Esophagus (tissue), 2 donors: ENCODE results near the gene MRPL51. TPM values are rescaled to one million over a fixed set of nuclear protein-coding genes. Genes with fewer than 3 reads are reported as not detected.
A peak's percentile ranks its signal among the peaks of the same experiment; 100 is the strongest.

Source experiments
- H3K27ac ChIP-seq, 2 donors: one replicate each; pipeline ENCODE4 v1.5.1; 2013; ENCODE audit warnings: low read depth in 2 of 2, mild to moderate bottlenecking in 2 of 2, inconsistent platforms in 1 of 2, low read length in 1 of 2, moderate library complexity in 1 of 2
- H3K27me3 ChIP-seq, 2 donors: one replicate each; pipeline ENCODE4 v1.6.1; 2013; ENCODE audit warnings: low read length in 2 of 2, control low read depth in 1 of 2, mild to moderate bottlenecking in 1 of 2; ENCODE audit not compliant: insufficient read depth in 2 of 2, control insufficient read depth in 1 of 2
- H3K36me3 ChIP-seq, 2 donors: one replicate each; pipeline ENCODE4 v1.6.1; 2013; ENCODE audit warnings: low read length in 1 of 2; ENCODE audit not compliant: control insufficient read depth in 2 of 2, insufficient read depth in 2 of 2
- H3K4me1 ChIP-seq, 2 donors: one replicate each; pipeline ENCODE4 v1.6.1; 2013; ENCODE audit warnings: low read length in 1 of 2; ENCODE audit not compliant: control insufficient read depth in 2 of 2, insufficient read depth in 2 of 2
- H3K4me3 ChIP-seq, 2 donors: one replicate each; pipeline ENCODE4 v1.5.1; 2013; ENCODE audit warnings: low read length in 2 of 2, mild to moderate bottlenecking in 2 of 2, low read depth in 1 of 2, moderate library complexity in 1 of 2
- H3K9me3 ChIP-seq, 2 donors: one replicate each; pipeline ENCODE4 v1.6.1; 2013; ENCODE audit warnings: mild to moderate bottlenecking in 2 of 2, low read depth in 1 of 2, low read length in 1 of 2, moderate library complexity in 1 of 2; ENCODE audit not compliant: control insufficient read depth in 2 of 2, insufficient read depth in 1 of 2
- WGBS, 2 donors: extraction: QIAGEN DNeasy Blood & Tissue Kit; methylation state at CpG; one replicate each; pipeline ENCODE4 v1.1.7; 2013; 5-methylcytosine and 5-hydroxymethylcytosine counted together
- polyA plus RNA-seq, 2 donors: library from polyadenylated mRNA; stranded (reverse); fragments of 200-250 nt; gene quantifications; one replicate each; pipeline ENCODE4 v1.2.3, GENCODE V29; 2013
- donor health status: healthy with polysubstance abuse.
- donor health status: Bipolar disorder and iron deficiency.

MRPL51 gene
- polyA plus RNA-seq, 2 donors, result 60.7 to 124 TPM

DNA sequence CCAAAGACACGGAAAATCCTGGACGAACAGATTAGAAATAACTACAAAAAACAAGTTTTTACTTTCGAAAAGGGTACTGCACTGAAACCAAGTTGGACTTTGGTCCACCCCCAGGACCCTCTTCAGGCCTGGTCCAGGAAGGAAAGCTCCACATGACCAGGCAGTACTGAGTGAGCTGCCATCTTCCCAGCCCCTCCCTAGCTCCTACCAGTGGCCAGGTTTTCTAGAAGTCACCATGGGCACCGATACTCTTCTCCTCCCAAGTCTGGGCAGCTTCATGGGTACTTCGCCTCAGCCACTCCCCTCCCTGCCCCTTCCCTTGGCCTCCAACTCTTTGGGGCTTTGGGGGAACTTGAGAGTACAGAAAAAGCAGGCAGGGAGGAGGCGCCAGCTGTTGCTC lies 29.2 kb downstream of the MRPL51 start:
- Histone ChIP-seq H3K27ac (peak overlapping the region in 1 of 2 donors; percentile 38), H3K36me3 (peaks cover 8 to 41% of the 10 kb centered on the region in 2 donors), H3K27me3 (no peaks in the 10 kb centered on the region), H3K9me3 (no peaks in the 10 kb centered on the region), H3K4me3 (no peak overlapping the region), H3K4me1 (peaks cover 0 to 5% of the 10 kb centered on the region in 2 donors)
- 78 to 81% methylated on average over 6 of the region's 6 CpGs for WGBS, 2 donors

GRCh38 chr12:6463216-6463615 lies 29.8 kb downstream of the MRPL51 start:
- WGBS, 2 donors, result 60 to 68% methylated on average over 7 of the region's 7 CpGs
- Histone ChIP-seq H3K36me3 (peaks cover 8 to 47% of the 10 kb centered on the region in 2 donors), H3K4me1 (peaks cover 0 to 5% of the 10 kb centered on the region in 2 donors)

GRCh38 chr12:6462234-6462995 lies 30.6 kb downstream of the MRPL51 start:
- Histone ChIP-seq H3K27ac (peak overlapping the region; percentile 33 to 67), H3K36me3 (peaks cover 11 to 53% of the 10 kb centered on the region in 2 donors), H3K9me3 (no peaks in the 10 kb centered on the region), H3K27me3 (no peaks in the 10 kb centered on the region), H3K4me3 (no peak overlapping the region), H3K4me1 (peaks cover 0 to 5% of the 10 kb centered on the region in 2 donors)
- WGBS, 2 donors, result 86 to 88% methylated on average over 14 of the region's 14 CpGs

More at GRCh38 chr12:6463216-6463615, 29.8 kb downstream of the MRPL51 start:
- H3K27ac ChIP-seq, result peak overlapping the region; percentile 24 to 50
- no peak overlapping the region for H3K4me3 ChIP-seq
- no peaks in the 10 kb centered on the region for H3K9me3 ChIP-seq
- no peaks in the 10 kb centered on the region for H3K27me3 ChIP-seq

GRCh38 chr12:6461401-6462233 lies 31.4 kb downstream of the MRPL51 start:
- Histone ChIP-seq H3K27ac (peak overlapping the region; percentile 65 to 69), H3K4me3 (no peak overlapping the region), H3K36me3 (peaks cover 11 to 54% of the 10 kb centered on the region in 2 donors), H3K4me1 (peaks cover 0 to 5% of the 10 kb centered on the region in 2 donors), H3K9me3 (no peaks in the 10 kb centered on the region), H3K27me3 (no peaks in the 10 kb centered on the region)
- 66 to 71% methylated on average over 15 of the region's 15 CpGs for WGBS, 2 donors

GRCh38 chr12:6460751-6461371 lies 32.2 kb downstream of the MRPL51 start:
- no peaks in the 10 kb centered on the region for H3K9me3 ChIP-seq
- no peaks in the 10 kb centered on the region for H3K27me3 ChIP-seq
- H3K27ac ChIP-seq, result peak overlapping the region; percentile 65 to 69
- H3K4me1 ChIP-seq, result peaks cover 0 to 5% of the 10 kb centered on the region in 2 donors
- WGBS, 2 donors, result 59 to 68% methylated on average over 10 of the region's 10 CpGs
- H3K4me3 ChIP-seq, result no peak overlapping the region
- peaks cover 11 to 53% of the 10 kb centered on the region in 2 donors for H3K36me3 ChIP-seq

GRCh38 chr12:6459004-6459337 lies 34.1 kb downstream of the MRPL51 start:
- peaks cover 0 to 5% of the 10 kb centered on the region in 2 donors for H3K4me1 ChIP-seq
- peak overlapping the region in 1 of 2 donors; percentile 8 for H3K27ac ChIP-seq
- peaks cover 11 to 48% of the 10 kb centered on the region in 2 donors for H3K36me3 ChIP-seq
- H3K4me3 ChIP-seq, result no peak overlapping the region
- H3K9me3 ChIP-seq, result no peaks in the 10 kb centered on the region
- no peaks in the 10 kb centered on the region for H3K27me3 ChIP-seq
- WGBS, 2 donors, result 97 to 98% methylated on average over 2 of the region's 2 CpGs

GRCh38 chr12:6458281-6459003 lies 34.6 kb downstream of the MRPL51 start:
- H3K4me3 ChIP-seq, result no peak overlapping the region
- H3K36me3 ChIP-seq, result peaks cover 11 to 46% of the 10 kb centered on the region in 2 donors
- WGBS, 2 donors, result 92 to 93% methylated on average over 14 of the region's 14 CpGs
- H3K27ac ChIP-seq, result peak overlapping the region in 1 of 2 donors; percentile 8
- no peaks in the 10 kb centered on the region for H3K27me3 ChIP-seq
- peaks cover 0 to 5% of the 10 kb centered on the region in 2 donors for H3K4me1 ChIP-seq
- no peaks in the 10 kb centered on the region for H3K9me3 ChIP-seq

- H3K27me3 ChIP-seq, result no peaks in the 10 kb centered on the region
- H3K4me3 ChIP-seq, result no peak overlapping the region
- WGBS, 2 donors, result 91% methylated on average over 12 of the region's 12 CpGs
- H3K27ac ChIP-seq, result peak overlapping the region in 1 of 2 donors; percentile 3
- H3K9me3 ChIP-seq, result no peaks in the 10 kb centered on the region
- peaks cover 10 to 40% of the 10 kb centered on the region in 2 donors for H3K36me3 ChIP-seq
- peaks cover 0 to 4% of the 10 kb centered on the region in 2 donors for H3K4me1 ChIP-seq
Observed at GRCh38 chr12:6457220-6457945, 35.7 kb downstream of the MRPL51 start.
